DOHH2 (cell line): ENCODE data around the gene ATXN2.
"Not testable (repeated sequence)": the region's sequence is repeated elsewhere in the genome, so short reads cannot be mapped to it uniquely, and the experiment has no call there.

Experiments used
- H3F3A ChIP-seq: fragments of 200-600 bp; sonication (generic), shearing (Covaris generic); 2 replicates; pipeline ENCODE4 v1.6.0; 2016; ENCODE audit warnings: antibody characterized with exemption, mild to moderate bottlenecking; ENCODE audit not compliant: control insufficient read depth, insufficient read depth
- H3K27ac ChIP-seq: fragments of 200-600 bp; sonication (generic); 2 replicates; pipeline ENCODE4 v1.5.1; 2014; ENCODE audit warnings: low read depth, mild to moderate bottlenecking, low read length, moderate library complexity
- H3K27me3 ChIP-seq: fragments of 200-600 bp; sonication (generic); 2 replicates; pipeline ENCODE4 v1.6.1; 2014; ENCODE audit warnings: mild to moderate bottlenecking, low read length, mixed read lengths; ENCODE audit not compliant: control insufficient read depth
- H3K36me3 ChIP-seq: fragments of 200-600 bp; sonication (generic); 2 replicates; pipeline ENCODE4 v1.6.1; 2014; ENCODE audit warnings: mild to moderate bottlenecking, low read length, moderate library complexity, mixed read lengths; ENCODE audit not compliant: control insufficient read depth
- H3K4me1 ChIP-seq: fragments of 200-600 bp; sonication (generic); 2 replicates; pipeline ENCODE4 v1.6.1; 2014; ENCODE audit warnings: mild to moderate bottlenecking, low read length, mixed read lengths; ENCODE audit not compliant: control insufficient read depth
- H3K4me2 ChIP-seq: fragments of 200-600 bp; sonication (generic); 2 replicates; pipeline ENCODE4 v1.6.0; 2014; ENCODE audit warnings: mild to moderate bottlenecking, low read length, moderate library complexity
- H3K4me3 ChIP-seq: fragments of 200-600 bp; sonication (generic); 2 replicates; pipeline ENCODE4 v1.5.1; 2014; ENCODE audit warnings: mild to moderate bottlenecking, low read length, mixed read lengths
- H3K79me2 ChIP-seq: fragments of 200-600 bp; sonication (generic); 2 replicates; pipeline ENCODE4 v1.6.1; 2014; ENCODE audit warnings: mild to moderate bottlenecking, low read length, mixed read lengths; ENCODE audit not compliant: control insufficient read depth
- H3K9me2 ChIP-seq: fragments of 200-600 bp; sonication (generic); replicated peaks from 2 replicates; pipeline ENCODE4 v1.6.1; 2014; ENCODE audit warnings: mild to moderate bottlenecking, low read length, mixed read lengths; ENCODE audit not compliant: control insufficient read depth
- H3K9me3 ChIP-seq: fragments of 200-600 bp; sonication (generic); 2 replicates; pipeline ENCODE4 v1.6.1; 2014; ENCODE audit warnings: antibody characterized with exemption, low read length, mixed read lengths; ENCODE audit not compliant: control insufficient read depth, insufficient read depth
- H4K20me1 ChIP-seq: fragments of 200-600 bp; sonication (generic); 2 replicates; pipeline ENCODE4 v1.6.0; 2014; ENCODE audit warnings: low read depth, mild to moderate bottlenecking, antibody characterized with exemption, low read length, moderate library complexity; ENCODE audit not compliant: control insufficient read depth, insufficient read depth
- EZH2phosphoT487 ChIP-seq: fragments of 200-600 bp; sonication (generic); IDR thresholded peaks from 2 replicates; pipeline ENCODE4 v1.6.1; 2017; ENCODE audit warnings: borderline replicate concordance, mild to moderate bottlenecking, antibody characterized with exemption, low read length, moderate library complexity, mixed read lengths
- TF ChIP-seq, protein P1 (sequence below): fragments of 200-600 bp; sonication (generic); IDR thresholded peaks from one replicate; pipeline ENCODE4 v1.5.1; 2014; ENCODE audit warnings: antibody characterized with exemption, mild to moderate bottlenecking, low read depth, low read length; ENCODE audit not compliant: poor library complexity, severe bottlenecking

ATXN2 gene

DNA sequence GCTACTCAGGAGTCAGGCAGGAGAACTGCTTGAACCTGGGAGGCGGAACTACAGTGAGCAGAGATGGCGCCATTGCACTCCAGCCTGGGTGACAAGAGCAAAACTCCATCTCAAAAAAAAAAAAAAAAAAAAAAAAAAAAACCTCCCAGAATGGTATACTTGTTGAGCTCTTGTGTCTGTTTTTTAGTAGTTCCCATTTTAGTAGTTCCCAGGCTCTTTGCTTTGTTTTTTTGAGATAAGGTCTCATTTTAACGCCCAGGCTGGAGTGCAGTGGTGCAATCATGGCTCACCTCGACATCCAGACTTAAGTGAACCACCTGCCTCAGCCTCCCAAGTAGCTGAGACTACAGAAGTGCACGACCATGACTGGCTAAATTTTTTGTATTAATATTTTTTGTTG lies 13.4 kb downstream of the ATXN2 start:
- H3K9me2 ChIP-seq: no peaks in the 10 kb centered on the region
- no peaks in the 10 kb centered on the region for H4K20me1 ChIP-seq
- peaks cover 98% of the 10 kb centered on the region for H3K79me2 ChIP-seq
- TF ChIP-seq EZH2phosphoT487: no peak
- TF ChIP-seq, protein P1, sequence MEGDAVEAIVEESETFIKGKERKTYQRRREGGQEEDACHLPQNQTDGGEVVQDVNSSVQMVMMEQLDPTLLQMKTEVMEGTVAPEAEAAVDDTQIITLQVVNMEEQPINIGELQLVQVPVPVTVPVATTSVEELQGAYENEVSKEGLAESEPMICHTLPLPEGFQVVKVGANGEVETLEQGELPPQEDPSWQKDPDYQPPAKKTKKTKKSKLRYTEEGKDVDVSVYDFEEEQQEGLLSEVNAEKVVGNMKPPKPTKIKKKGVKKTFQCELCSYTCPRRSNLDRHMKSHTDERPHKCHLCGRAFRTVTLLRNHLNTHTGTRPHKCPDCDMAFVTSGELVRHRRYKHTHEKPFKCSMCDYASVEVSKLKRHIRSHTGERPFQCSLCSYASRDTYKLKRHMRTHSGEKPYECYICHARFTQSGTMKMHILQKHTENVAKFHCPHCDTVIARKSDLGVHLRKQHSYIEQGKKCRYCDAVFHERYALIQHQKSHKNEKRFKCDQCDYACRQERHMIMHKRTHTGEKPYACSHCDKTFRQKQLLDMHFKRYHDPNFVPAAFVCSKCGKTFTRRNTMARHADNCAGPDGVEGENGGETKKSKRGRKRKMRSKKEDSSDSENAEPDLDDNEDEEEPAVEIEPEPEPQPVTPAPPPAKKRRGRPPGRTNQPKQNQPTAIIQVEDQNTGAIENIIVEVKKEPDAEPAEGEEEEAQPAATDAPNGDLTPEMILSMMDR: no peak
- no peak overlapping the region for H3K4me2 ChIP-seq
- H3F3A ChIP-seq: no peaks in the 10 kb centered on the region
- H3K4me3 ChIP-seq: no peak overlapping the region
- H3K36me3 ChIP-seq: peaks cover 3% of the 10 kb centered on the region; the same call in 1 of the 2 replicates
- H3K27me3 ChIP-seq: no peaks in the 10 kb centered on the region
- H3K9me3 ChIP-seq: no peaks in the 10 kb centered on the region
- H3K27ac ChIP-seq: no peak overlapping the region
- H3K4me1 ChIP-seq: peaks cover 7% of the 10 kb centered on the region

DNA sequence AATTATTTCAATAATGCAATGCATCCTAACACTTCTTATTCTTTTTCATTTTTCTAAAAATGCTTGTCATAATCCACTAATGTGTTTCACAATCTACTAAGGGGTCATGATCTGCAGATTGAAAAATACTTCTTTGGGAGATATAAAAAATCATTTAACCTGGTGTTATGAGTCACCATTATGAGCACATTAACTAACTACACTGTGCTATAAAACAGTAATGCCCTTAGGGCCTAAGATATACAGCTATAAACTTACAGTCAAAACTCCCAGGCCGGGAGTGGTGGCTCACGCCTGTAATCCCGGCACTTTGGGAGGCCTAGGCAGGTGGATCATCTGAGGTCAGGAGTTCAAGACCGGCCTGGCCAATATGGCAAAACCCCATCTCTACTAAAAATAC lies 14.2 kb downstream of the ATXN2 start:
- Histone ChIP-seq H3K4me1 (peaks cover 10% of the 10 kb centered on the region), H3K4me2 (no peak overlapping the region), H3K27me3 (no peaks in the 10 kb centered on the region), H3F3A (no peaks in the 10 kb centered on the region), H3K4me3 (no peak overlapping the region), H3K9me3 (no peaks in the 10 kb centered on the region), H3K79me2 (peaks cover 98% of the 10 kb centered on the region), H3K27ac (no peak overlapping the region), H3K36me3 (peaks cover 7% of the 10 kb centered on the region; the same call in 1 of the 2 replicates), H3K9me2 (no peaks in the 10 kb centered on the region), H4K20me1 (no peaks in the 10 kb centered on the region)
- no peak for TF ChIP-seq EZH2phosphoT487
- TF ChIP-seq, protein P1: no peak

DNA sequence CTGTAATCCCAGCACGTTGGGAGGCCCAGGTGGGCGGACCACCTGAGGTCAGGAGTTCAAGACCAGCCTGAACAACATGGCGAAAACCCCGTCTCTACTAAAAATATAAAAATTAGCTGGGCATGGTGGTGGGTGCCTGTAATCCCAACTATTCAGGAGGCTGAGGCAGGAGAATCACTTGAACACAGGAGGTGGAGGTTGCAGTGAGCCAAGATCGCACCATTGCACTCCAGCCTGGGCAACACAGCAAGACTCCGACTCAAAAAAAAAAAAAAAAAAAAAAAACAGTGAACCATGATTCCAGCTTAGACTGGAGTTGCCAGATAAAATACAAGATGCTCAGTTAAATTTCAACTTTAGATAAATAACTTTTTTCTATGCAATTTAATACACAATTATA lies 15.6 kb downstream of the ATXN2 start:
- not testable (repeated sequence) for H3F3A ChIP-seq, H3K4me3 ChIP-seq, H3K4me2 ChIP-seq, H4K20me1 ChIP-seq, H3K9me3 ChIP-seq, H3K27me3 ChIP-seq, H3K9me2 ChIP-seq, H3K27ac ChIP-seq
- H3K79me2 ChIP-seq: peaks cover 98% of the 10 kb centered on the region
- H3K36me3 ChIP-seq: peaks cover 16% of the 10 kb centered on the region
- H3K4me1 ChIP-seq: peaks cover 25% of the 10 kb centered on the region

DNA sequence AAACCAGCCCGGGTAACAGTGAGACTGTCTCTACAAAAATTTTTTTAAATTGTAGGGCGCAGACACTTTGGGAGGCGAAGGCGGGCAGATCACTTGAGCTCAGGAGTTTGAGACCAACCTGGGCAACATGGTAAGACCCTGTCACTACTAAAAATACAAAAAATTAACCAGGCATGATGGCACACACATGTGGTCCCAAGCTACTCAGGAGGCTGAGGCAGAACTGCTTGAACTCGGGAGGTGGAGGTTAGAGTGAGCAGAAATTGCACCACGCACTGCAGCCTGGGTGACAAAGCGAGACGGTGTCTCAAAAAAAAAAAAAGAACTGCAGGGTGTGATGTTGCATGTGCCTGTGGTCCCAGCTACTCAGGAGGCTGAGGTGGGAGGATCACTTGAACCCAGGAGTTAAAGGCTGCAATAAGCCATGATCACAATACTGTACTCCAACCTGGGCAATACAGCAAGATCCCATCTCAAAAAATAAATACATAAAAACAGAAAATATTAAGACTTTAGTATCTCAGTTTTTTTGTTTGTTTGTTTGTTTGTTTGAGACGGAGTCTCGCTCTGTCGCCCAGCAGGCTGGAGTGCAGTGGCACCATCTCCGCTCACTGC lies 16.9 kb downstream of the ATXN2 start:
- Histone ChIP-seq H3K9me2 (no peaks in the 10 kb centered on the region), H3K4me2 (no peak overlapping the region), H4K20me1 (0 out of 2 replicates have a peak, but pooled peaks cover 3% of the 10 kb centered on the region), H3K36me3 (peaks cover 21% of the 10 kb centered on the region), H3K27me3 (no peaks in the 10 kb centered on the region), H3K27ac (no peak overlapping the region), H3K9me3 (no peaks in the 10 kb centered on the region), H3F3A (no peaks in the 10 kb centered on the region), H3K4me1 (peaks cover 29% of the 10 kb centered on the region), H3K4me3 (no peak overlapping the region), H3K79me2 (peaks cover 98% of the 10 kb centered on the region)
- no peak for TF ChIP-seq EZH2phosphoT487
- TF ChIP-seq, protein P1: no peak
